NCI-H748 (cell line): ENCODE data around the gene ANXA11.
"Not testable (repeated sequence)": the region's sequence is repeated elsewhere in the genome, so short reads cannot be mapped to it uniquely, and the experiment has no call there.

ENCODE experiments used
- DNase-seq: peaks from one replicate; lab custom pipeline; 2025; ENCODE audit not compliant: unreplicated experiment; lab: John Stamatoyannopoulos, UW

The ANXA11 gene

GRCh38 chr10:80205477-80206276 lies at the start of gene ANXA11:
Gene ANXA11, minus strand, starts transcription at chr10:80205537. Its CDS starts 32,676 bp downstream, at chr10:80172861.
- peak; percentile 80 for DNase-seq

- DNase-seq, result not testable (repeated sequence)
These were observed 49.4 kb upstream of the ANXA11 start for GRCh38 chr10:80254726-80255125.

- peak; percentile 22 for DNase-seq
These were observed 48.6 kb upstream of the ANXA11 start for GRCh38 chr10:80253963-80254271.

- DNase-seq, result no peak
These were observed 48.1 kb upstream of the ANXA11 start for GRCh38 chr10:80253266-80253962.

GRCh38 chr10:80252296-80252887 lies 47.1 kb upstream of the ANXA11 start:
- peak; percentile 34 for DNase-seq

- DNase-seq, result not testable (repeated sequence)
These were observed 46.5 kb upstream of the ANXA11 start for GRCh38 chr10:80251703-80252280.

GRCh38 chr10:80250399-80250798 lies 45.1 kb upstream of the ANXA11 start:
- DNase-seq, result not testable (repeated sequence)

- DNase-seq, result not testable (repeated sequence)
These were observed 44.6 kb upstream of the ANXA11 start for GRCh38 chr10:80249906-80250305.

- not testable (repeated sequence) for DNase-seq
These were observed 42.3 kb upstream of the ANXA11 start for GRCh38 chr10:80247611-80248010.

GRCh38 chr10:80244371-80244770 lies 39.0 kb upstream of the ANXA11 start:
- DNase-seq, result not testable (repeated sequence)

- not testable (repeated sequence) for DNase-seq
These were observed 37.0 kb upstream of the ANXA11 start for GRCh38 chr10:80242341-80242740.

- DNase-seq, result not testable (repeated sequence)
These were observed 31.1 kb upstream of the ANXA11 start for GRCh38 chr10:80236457-80236856.

- DNase-seq, result not testable (repeated sequence)
These were observed 29.2 kb upstream of the ANXA11 start for GRCh38 chr10:80234331-80235235.

- DNase-seq, result not testable (repeated sequence)
These were observed 28.5 kb upstream of the ANXA11 start for GRCh38 chr10:80233871-80234270.

- not testable (repeated sequence) for DNase-seq
These were observed 21.4 kb upstream of the ANXA11 start for GRCh38 chr10:80226723-80227122.

GRCh38 chr10:80223031-80223419 lies 17.7 kb upstream of the ANXA11 start:
- not testable (repeated sequence) for DNase-seq

- not testable (repeated sequence) for DNase-seq
These were observed 13.5 kb upstream of the ANXA11 start for GRCh38 chr10:80218878-80219277.

- DNase-seq, result not testable (repeated sequence)
These were observed 9.1 kb upstream of the ANXA11 start for GRCh38 chr10:80214368-80214982.

GRCh38 chr10:80212535-80213115 lies 7.3 kb upstream of the ANXA11 start:
- not testable (repeated sequence) for DNase-seq

- no peak for DNase-seq
These were observed 6.4 kb upstream of the ANXA11 start for GRCh38 chr10:80211786-80212185.
